ENCODE measurements around the gene FBXL7.

FBXL7 gene

DNA sequence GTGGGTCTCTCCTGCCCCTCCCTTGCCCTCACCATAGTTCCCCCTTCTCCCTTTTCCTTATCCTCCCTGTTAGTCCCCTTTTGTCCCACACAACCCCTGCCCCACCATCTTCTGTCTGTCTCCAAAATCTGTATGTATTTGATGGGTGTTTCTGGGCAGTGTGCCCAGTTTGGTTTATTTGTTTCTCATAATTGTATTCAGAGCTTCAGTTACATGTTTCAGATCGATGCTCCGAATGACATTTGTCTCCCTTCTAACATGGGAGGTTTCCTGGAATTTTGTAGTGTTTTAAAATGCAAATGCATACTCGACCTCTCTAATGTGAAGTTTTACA is 22.2 kb downstream of the FBXL7 start:
- no peak for DNase-seq (ENCODE audit: low read depth)
- no peak overlapping the region for H3K4me3 ChIP-seq (ENCODE audit: low read depth, low read length)
- TF ChIP-seq MYC (IDR thresholded peaks at IDR 0.05; ENCODE audit: low read depth, low read length), result no peak
- no peak for TF ChIP-seq POLR2A (IDR thresholded peaks at IDR 0.05; ENCODE audit: extremely low read depth, insufficient read length)
- TF ChIP-seq, protein P1, sequence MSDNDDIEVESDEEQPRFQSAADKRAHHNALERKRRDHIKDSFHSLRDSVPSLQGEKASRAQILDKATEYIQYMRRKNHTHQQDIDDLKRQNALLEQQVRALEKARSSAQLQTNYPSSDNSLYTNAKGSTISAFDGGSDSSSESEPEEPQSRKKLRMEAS (IDR thresholded peaks at IDR 0.05; ENCODE audit: low read depth, low read length), result no peak
- TF ChIP-seq, protein P2, sequence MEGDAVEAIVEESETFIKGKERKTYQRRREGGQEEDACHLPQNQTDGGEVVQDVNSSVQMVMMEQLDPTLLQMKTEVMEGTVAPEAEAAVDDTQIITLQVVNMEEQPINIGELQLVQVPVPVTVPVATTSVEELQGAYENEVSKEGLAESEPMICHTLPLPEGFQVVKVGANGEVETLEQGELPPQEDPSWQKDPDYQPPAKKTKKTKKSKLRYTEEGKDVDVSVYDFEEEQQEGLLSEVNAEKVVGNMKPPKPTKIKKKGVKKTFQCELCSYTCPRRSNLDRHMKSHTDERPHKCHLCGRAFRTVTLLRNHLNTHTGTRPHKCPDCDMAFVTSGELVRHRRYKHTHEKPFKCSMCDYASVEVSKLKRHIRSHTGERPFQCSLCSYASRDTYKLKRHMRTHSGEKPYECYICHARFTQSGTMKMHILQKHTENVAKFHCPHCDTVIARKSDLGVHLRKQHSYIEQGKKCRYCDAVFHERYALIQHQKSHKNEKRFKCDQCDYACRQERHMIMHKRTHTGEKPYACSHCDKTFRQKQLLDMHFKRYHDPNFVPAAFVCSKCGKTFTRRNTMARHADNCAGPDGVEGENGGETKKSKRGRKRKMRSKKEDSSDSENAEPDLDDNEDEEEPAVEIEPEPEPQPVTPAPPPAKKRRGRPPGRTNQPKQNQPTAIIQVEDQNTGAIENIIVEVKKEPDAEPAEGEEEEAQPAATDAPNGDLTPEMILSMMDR (IDR thresholded peaks at IDR 0.05; ENCODE audit: low read depth, low read length), result no peak

DNA sequence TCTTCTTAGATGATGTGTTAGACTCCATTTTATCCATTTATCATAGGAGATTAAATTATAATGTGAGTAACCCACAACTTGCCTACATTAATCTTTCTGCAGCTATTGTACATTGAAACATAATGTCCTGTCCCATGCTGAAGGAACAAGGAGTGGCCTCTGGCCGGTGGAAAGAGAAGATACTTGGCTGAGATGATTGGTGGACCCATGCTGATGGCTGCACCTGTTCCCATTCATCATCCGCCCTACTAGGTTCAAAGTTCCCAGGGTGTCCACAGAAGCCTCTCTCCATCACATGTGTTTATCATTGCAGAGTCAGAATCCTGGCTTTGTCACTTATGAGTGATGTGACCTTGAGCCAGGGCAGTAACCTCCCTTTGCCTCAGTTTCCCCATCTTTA is 24.7 kb downstream of the FBXL7 start:
- H3K4me3 ChIP-seq (ENCODE audit: low read depth, low read length), result no peak overlapping the region
- TF ChIP-seq, protein P2 (IDR thresholded peaks at IDR 0.05; ENCODE audit: low read depth, low read length), result no peak
- no peak for TF ChIP-seq POLR2A (IDR thresholded peaks at IDR 0.05; ENCODE audit: extremely low read depth, insufficient read length)
- TF ChIP-seq, protein P1 (IDR thresholded peaks at IDR 0.05; ENCODE audit: low read depth, low read length), result no peak
- TF ChIP-seq MYC (IDR thresholded peaks at IDR 0.05; ENCODE audit: low read depth, low read length), result no peak
- no peak for DNase-seq (ENCODE audit: low read depth)

GRCh38 chr5:15525703-15526275 is 25.8 kb downstream of the FBXL7 start:
- H3K4me3 ChIP-seq (ENCODE audit: low read depth, low read length), result no peak overlapping the region
- TF ChIP-seq, protein P2 (IDR thresholded peaks at IDR 0.05; ENCODE audit: low read depth, low read length), result no peak
- TF ChIP-seq, protein P1 (IDR thresholded peaks at IDR 0.05; ENCODE audit: low read depth, low read length), result no peak
- TF ChIP-seq MYC (IDR thresholded peaks at IDR 0.05; ENCODE audit: low read depth, low read length), result no peak
- no peak for TF ChIP-seq POLR2A (IDR thresholded peaks at IDR 0.05; ENCODE audit: extremely low read depth, insufficient read length)

DNA sequence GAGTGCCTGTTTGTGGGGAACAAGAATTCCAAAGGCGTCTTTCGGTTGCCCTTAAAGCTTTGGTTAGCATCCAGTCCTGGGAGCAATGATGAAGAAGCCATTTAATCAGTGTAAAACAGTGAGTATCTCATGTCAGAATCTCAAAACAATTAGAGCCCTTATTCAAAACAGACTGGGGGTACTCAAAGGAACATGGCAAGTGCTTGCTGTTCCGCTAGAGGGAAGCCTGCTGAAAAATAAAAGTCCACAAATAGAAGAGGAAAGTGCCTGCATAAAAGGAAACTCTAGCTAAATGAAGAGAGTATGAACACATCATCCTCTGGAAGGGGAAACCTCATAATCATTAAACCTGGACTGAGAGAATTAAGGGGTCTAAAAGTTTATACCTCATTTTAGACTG is 26.4 kb downstream of the FBXL7 start:
- no peak overlapping the region for H3K4me3 ChIP-seq (ENCODE audit: low read depth, low read length)
- TF ChIP-seq, protein P2 (IDR thresholded peaks at IDR 0.05; ENCODE audit: low read depth, low read length), result no peak
- TF ChIP-seq POLR2A (IDR thresholded peaks at IDR 0.05; ENCODE audit: extremely low read depth, insufficient read length), result no peak
- no peak for DNase-seq (ENCODE audit: low read depth)

More at GRCh38 chr5:15525703-15526275, 25.8 kb downstream of the FBXL7 start:
- no peak for DNase-seq (ENCODE audit: low read depth)

GRCh38 chr5:15528476-15528875 is 28.5 kb downstream of the FBXL7 start:
- no peak for DNase-seq (ENCODE audit: low read depth)
- no peak overlapping the region for H3K4me3 ChIP-seq (ENCODE audit: low read depth, low read length)
- TF ChIP-seq POLR2A (IDR thresholded peaks at IDR 0.05; ENCODE audit: extremely low read depth, insufficient read length) (no peak), MYC (IDR thresholded peaks at IDR 0.05; ENCODE audit: low read depth, low read length) (no peak)
- TF ChIP-seq, protein P1 (IDR thresholded peaks at IDR 0.05; ENCODE audit: low read depth, low read length), result no peak
- TF ChIP-seq, protein P2 (IDR thresholded peaks at IDR 0.05; ENCODE audit: low read depth, low read length), result no peak

- H3K4me3 ChIP-seq (ENCODE audit: low read depth, low read length), result no peak overlapping the region
- no peak for DNase-seq (ENCODE audit: low read depth)
- TF ChIP-seq MYC (IDR thresholded peaks at IDR 0.05; ENCODE audit: low read depth, low read length), result no peak
- TF ChIP-seq, protein P1 (IDR thresholded peaks at IDR 0.05; ENCODE audit: low read depth, low read length), result no peak
- TF ChIP-seq, protein P2 (IDR thresholded peaks at IDR 0.05; ENCODE audit: low read depth, low read length), result no peak
- no peak for TF ChIP-seq POLR2A (IDR thresholded peaks at IDR 0.05; ENCODE audit: extremely low read depth, insufficient read length)
Measured at GRCh38 chr5:15529013-15529412, 29.0 kb downstream of the FBXL7 start.

Data from NB4 (cell line).